HG03196 (cell line): ENCODE measurements around the gene CEMIP2.

ENCODE experiments used
- ATAC-seq: cut with Tn5 transposase; IDR thresholded peaks from one replicate; pipeline ENCODE4 v1.9.1; 2021; ENCODE audit not compliant: unreplicated experiment

Gene CEMIP2

DNA sequence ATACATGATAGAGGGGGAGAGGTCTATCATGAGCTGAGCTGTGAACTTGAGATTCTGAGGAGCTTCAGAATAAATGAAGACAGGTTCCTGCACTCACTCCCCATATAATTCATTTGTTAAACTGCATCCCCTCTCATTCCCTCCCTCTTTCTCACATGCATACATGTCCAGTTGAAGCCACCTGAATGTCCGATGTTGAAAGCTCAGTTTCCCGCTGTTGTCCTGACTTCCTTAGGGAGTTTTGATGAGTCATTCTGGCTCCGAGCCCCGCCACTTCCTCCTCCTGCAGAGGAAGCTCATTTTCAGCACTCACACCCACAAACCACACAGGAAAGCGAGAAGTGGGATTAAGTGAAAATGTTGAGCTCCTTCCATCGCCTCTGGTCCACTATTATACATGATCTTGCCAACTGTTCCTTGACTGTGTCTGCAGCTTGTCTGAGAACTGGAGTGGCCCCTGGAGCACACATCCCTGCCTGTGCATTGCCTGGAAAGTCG, 121.2 kb downstream of the CEMIP2 start:
- no peak for ATAC-seq

DNA sequence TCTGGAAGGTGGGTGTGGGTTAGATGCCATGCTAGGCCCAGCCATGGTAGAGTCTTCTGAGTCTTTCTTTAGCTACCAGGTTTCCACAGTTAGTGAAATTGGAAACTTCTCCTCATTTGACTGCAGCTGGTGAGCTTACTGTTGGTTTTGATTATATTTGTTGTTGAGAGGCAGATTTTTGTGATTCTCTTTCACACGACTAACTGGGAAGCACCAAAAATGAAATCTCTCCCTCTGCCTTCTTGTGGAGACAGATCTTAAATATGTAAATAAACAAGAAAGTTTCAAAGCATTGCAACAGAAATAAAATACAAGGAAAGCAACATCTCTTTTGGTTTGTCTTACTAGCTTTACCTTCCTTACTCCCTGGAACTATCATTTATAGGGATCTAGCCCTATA, 122.2 kb downstream of the CEMIP2 start:
- ATAC-seq, result no peak

DNA sequence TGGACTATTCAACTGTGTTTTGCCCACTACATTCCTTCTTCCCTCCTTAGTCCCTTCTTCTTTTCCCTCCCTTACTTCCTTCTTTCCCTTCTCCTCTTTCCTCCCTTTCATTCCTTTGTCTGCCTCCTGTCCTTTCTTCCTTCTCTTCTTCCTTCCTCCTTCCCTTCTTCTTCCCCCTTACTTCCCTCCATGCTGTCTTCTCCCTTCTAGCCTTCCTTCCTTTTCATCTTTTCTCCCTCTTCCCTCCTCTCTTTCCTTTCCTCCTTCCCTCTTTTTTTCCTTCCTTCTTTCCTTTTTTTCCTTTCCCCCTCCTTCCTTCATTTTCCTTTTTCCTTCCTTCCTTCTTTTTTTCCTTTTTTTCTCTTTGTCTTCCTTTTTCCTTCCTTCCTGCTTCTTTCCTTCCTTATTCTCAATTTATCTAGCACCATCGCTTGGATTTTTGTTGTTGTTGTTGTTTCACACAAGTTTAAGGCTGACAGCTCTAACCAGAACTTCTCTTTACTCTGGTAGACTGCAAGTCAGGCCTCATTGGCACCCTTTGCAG, 123.4 kb downstream of the CEMIP2 start:
- no peak for ATAC-seq

DNA sequence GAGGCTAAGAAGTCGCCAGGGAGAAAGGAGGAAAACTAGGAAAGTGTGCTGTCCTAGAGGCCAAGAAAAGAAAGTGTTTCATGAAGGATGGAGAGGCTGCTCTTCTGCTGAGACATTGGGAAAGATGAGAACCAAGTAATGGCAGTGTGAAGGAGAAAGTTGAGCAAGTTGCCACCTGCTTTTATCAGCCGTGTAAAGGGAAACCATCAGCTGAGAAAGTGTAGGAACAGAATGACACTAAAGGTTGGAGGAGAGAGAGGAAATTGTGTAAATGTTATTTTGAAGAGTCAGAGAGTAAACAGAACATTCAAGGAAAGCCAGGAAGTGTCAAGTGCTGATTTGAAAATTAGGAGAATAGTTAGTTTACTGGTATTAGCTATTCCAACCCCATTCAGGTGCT, 125.0 kb downstream of the CEMIP2 start:
- ATAC-seq, result no peak

DNA sequence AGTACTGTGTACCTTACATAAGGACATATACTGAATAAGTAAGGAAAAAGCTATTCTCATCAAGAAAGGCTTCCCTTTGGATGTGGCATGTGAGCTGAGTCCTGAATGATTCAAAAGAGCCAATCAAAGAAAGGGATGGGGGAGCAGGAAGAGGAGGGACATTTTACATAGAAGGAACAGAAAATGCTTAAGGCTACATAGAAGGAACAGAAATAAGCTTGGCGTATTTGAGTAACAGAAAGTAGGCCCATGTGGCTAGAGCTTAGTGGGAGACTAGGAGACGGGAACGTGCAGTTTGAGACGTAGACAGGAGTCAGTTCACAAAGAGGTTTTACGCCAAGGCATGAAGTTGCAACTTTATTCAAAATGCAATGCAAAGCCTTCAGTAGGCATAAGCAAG, 126.3 kb downstream of the CEMIP2 start:
- no peak for ATAC-seq

DNA sequence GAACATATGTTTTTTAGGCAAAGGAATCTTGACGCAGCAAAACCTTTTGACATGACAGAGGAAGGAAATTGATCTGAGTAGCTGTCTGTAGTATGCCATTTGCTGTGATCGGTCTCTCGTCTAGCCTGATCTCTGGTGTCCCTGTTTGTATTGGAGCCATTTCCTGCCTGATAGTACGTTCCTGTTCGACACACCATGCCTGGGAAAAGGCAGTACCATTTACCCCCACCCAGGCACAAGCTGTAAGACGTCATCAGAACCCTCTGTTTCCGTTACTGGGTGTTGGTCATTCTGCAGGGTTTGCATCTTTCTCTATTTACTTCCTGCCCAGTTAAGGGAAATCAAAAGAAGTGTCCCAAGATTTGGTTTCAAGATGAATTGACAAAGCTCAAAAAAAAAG, 129.7 kb downstream of the CEMIP2 start:
- no peak for ATAC-seq

DNA sequence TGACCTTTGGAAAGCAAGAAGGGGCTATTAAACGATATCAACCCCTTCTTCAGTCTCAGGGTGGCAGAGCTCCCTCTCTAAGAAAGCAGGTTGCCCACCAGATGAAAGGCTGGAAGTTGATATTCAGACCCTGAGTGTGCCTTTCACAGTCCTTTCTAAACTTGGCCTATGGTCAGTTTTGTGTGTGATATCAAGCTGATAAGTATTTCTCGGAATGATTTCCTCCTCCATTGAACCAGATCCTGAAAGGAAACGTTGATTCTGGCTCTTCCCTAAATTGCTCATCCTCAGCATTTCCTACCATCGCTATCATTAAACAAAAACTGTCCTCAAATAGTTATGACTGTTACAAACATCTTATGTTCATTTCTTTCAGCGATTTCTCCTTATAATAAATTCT, 130.4 kb downstream of the CEMIP2 start:
- no peak for ATAC-seq

DNA sequence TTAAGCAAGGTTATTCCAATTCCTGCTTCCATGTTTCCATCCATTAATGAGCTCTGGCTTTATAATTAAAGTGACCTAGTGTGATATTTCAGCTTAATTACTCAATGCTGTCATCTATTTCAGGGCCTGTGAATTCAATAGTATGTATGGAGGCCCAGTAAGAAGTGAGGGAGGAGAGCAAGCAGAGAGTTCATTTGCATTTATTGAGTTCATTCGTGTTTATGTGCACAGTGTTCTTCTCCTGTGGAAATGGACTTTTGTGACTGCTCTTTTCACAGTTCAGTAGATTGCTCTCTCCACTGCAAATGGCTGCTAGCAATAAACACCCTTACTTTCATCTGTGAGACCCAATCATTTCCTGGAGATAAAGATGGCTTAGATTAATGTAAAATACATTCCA, 130.9 kb downstream of the CEMIP2 start:
- no peak for ATAC-seq

DNA sequence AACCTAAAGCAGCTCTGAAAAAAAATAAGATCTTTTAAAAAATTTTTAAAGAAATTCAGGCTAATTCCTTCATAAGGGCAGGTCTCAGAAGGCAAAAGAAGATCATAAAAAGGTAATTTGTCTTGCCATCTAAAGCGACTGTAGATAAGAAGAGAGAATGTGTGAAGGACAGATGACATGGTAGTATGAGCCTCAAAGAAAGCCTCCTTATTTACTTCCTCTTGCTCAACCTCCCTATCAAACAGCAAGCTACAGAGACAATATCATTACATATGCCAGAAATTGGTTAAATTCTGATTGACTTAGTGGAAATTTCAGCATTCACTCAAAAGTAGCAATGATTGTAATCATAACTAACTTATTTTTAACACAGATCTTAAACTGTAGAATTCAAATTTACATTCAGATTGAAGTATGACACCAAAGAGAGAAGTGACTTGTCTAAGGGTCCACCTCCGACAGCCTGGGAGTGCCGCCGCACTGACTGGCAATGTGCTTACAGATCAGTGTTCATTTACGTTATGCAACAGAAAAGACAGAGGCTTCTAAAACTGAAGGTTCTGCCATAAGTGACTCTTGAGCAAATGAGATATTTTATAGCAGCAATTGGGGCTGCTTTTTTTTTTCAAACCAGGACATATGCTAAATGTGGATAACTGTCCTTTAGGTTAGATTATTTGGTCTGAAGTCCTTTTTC, 132.0 kb downstream of the CEMIP2 start:
- ATAC-seq, result no peak

DNA sequence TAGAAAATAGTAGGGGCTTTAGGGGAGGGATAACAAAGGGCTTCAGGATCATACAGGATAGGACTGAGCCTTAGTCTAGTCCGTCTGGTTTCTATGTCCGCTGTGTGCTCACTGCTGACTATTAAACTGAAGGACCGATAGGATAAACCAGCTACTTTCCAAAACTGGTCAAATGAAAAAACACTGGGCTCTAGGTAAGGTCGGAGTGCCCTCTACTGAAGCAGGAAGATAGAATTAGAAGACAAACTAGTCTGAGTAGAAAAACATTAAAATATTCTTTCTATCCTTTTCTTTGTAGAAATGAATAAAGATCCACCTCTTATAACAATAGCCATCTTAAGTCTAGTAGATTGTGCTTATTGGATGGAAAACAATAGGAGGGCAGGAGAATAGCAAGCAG, 133.6 kb downstream of the CEMIP2 start:
- no peak for ATAC-seq
